ENCODE measurements around the gene MBD3L5.
A peak's percentile ranks its signal among the peaks of the same experiment; 100 is the strongest.

The MBD3L5 gene

DNA sequence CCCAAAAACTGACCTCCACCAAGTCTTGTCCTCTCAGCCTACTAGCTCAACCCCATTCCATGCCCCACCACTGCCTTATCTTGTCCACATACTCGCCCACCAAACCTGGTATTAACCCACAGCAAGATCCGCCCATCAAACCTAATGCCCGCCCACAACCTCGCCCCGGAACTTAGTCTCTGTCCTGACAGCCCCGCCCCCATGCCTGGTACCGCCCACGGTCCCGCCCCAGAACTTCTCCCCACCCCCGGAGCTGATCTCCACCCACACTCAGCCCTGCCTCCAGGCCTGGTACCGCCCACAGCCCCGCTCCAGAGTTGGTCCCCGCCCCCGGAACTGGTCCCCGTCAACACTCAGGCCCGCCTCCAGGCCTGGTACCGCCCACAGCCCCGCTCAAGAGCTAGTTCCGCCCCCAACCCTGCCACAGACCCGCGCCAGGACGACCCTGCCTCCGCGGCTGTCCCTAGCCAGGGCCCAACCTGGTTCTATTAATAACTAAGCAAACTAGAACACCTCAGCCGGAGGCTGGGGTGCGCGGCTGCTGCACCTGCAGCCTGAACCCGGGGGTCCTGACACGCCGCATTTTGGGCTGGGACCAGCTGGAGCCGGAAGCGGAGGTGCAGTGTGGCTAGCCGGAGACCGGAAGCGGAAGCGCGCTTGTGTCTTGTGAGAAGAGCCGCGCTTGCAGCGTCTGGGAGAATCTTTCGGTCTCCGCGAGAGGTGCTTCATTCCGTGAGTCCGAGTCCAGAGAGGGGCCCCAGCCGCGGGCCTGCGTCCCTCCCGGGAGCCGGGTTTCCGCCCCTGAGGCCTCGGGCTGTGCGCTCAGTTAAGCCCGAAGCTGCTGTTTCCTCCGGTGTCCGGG, 38.9 kb downstream of the MBD3L5 start, which contains the start of gene ZNF557:
Gene ZNF557 (plus strand): TSS at position 662 of the 862 bp plus-strand sequence. CDS start 5,372 bp downstream, outside the sequence.
- ChIA-PET POLR2A (ENCODE audit: low non-redundant PET) (interaction anchor here (0.6 to 0.8 kb wide), 4 partner anchors 30 to 1027 kb away, joined by 3 to 5 read pairs (median 4); no protein-coding TSS in a partner anchor), CTCF (interaction anchor here (0.6 to 0.7 kb wide), 2 partner anchors 156 to 652 kb away, joined by 4 read pairs; no protein-coding TSS in a partner anchor)
- peak; percentile 96 for DNase-seq (ENCODE audit: low spot score)
- peak within 1 kb of the TSS; percentile 87 for H3K27ac ChIP-seq
- TF ChIP-seq, protein P1, sequence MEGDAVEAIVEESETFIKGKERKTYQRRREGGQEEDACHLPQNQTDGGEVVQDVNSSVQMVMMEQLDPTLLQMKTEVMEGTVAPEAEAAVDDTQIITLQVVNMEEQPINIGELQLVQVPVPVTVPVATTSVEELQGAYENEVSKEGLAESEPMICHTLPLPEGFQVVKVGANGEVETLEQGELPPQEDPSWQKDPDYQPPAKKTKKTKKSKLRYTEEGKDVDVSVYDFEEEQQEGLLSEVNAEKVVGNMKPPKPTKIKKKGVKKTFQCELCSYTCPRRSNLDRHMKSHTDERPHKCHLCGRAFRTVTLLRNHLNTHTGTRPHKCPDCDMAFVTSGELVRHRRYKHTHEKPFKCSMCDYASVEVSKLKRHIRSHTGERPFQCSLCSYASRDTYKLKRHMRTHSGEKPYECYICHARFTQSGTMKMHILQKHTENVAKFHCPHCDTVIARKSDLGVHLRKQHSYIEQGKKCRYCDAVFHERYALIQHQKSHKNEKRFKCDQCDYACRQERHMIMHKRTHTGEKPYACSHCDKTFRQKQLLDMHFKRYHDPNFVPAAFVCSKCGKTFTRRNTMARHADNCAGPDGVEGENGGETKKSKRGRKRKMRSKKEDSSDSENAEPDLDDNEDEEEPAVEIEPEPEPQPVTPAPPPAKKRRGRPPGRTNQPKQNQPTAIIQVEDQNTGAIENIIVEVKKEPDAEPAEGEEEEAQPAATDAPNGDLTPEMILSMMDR (conservative IDR thresholded peaks at IDR 0.05; ENCODE audit: low read depth): no peak

- TF ChIP-seq, protein P1 (conservative IDR thresholded peaks at IDR 0.05; ENCODE audit: low read depth): no peak
- H3K27ac ChIP-seq: peak overlapping the region; percentile 87
- DNase-seq (ENCODE audit: low spot score): no peak
- POLR2A ChIA-PET (ENCODE audit: low non-redundant PET): interaction anchor here (0.8 kb wide), 1 partner anchor 29 kb away, joined by 3 read pairs; no protein-coding TSS in a partner anchor
- CTCF ChIA-PET: interaction anchor here (0.6 kb wide), 1 partner anchor 651 kb away, joined by 4 read pairs; no protein-coding TSS in a partner anchor
Observed at GRCh38 chr19:7069904-7070226, 39.5 kb downstream of the MBD3L5 start.

- TF ChIP-seq, protein P1 (conservative IDR thresholded peaks at IDR 0.05; ENCODE audit: low read depth): no peak
- no peak for DNase-seq (ENCODE audit: low spot score)
- CTCF ChIA-PET: no interaction called here
- no peak overlapping the region for H3K27ac ChIP-seq
- POLR2A ChIA-PET (ENCODE audit: low non-redundant PET): no interaction called here
Observed at GRCh38 chr19:7072541-7072940, 42.2 kb downstream of the MBD3L5 start.

- no peak overlapping the region for H3K27ac ChIP-seq
- CTCF ChIA-PET: no interaction called here
- POLR2A ChIA-PET (ENCODE audit: low non-redundant PET): no interaction called here
- DNase-seq (ENCODE audit: low spot score): no peak
- TF ChIP-seq, protein P1 (conservative IDR thresholded peaks at IDR 0.05; ENCODE audit: low read depth): no peak
Observed at GRCh38 chr19:7074705-7075282, 44.4 kb downstream of the MBD3L5 start.

GRCh38 chr19:7076151-7076550, 45.8 kb downstream of the MBD3L5 start:
- ChIA-PET CTCF (no interaction called here), POLR2A (ENCODE audit: low non-redundant PET) (no interaction called here)
- TF ChIP-seq, protein P1 (conservative IDR thresholded peaks at IDR 0.05; ENCODE audit: low read depth): no peak
- H3K27ac ChIP-seq: no peak overlapping the region
- no peak for DNase-seq (ENCODE audit: low spot score)

- ChIA-PET POLR2A (ENCODE audit: low non-redundant PET) (no interaction called here), CTCF (no interaction called here)
- no peak overlapping the region for H3K27ac ChIP-seq
- DNase-seq (ENCODE audit: low spot score): no peak
- TF ChIP-seq, protein P1 (conservative IDR thresholded peaks at IDR 0.05; ENCODE audit: low read depth): no peak
Observed at GRCh38 chr19:7078008-7078407, 47.6 kb downstream of the MBD3L5 start.

All from RWPE1 (cell line).